HFFc6 (cell line): ENCODE measurements around the gene ACTN2. TPM values are rescaled to one million over a fixed set of nuclear protein-coding genes. Genes with fewer than 3 reads are reported as not detected.

Experiments
- DNase-seq: peaks from one replicate; pipeline ENCODE4 v3.0.0-alpha.2; 2018
- H3K27ac Mint-ChIP-seq: 2 replicates; pipeline ENCODE4 v1.8.0; 2020; ENCODE audit warnings: mild to moderate bottlenecking, mixed read lengths
- H3K27me3 Mint-ChIP-seq: 2 replicates; pipeline ENCODE4 v1.8.0; 2021; ENCODE audit warnings: mild to moderate bottlenecking, moderate library complexity, mixed read lengths; ENCODE audit not compliant: insufficient read depth
- H3K36me3 Mint-ChIP-seq: 2 replicates; pipeline ENCODE4 v1.8.0; 2021; ENCODE audit warnings: low read depth, mixed read lengths
- H3K4me1 Mint-ChIP-seq: 2 replicates; pipeline ENCODE4 v1.8.0; 2020; ENCODE audit warnings: low read depth, mixed read lengths
- H3K4me3 Mint-ChIP-seq: 2 replicates; pipeline ENCODE4 v1.8.0; 2020; ENCODE audit warnings: mild to moderate bottlenecking, moderate library complexity, mixed read lengths
- H3K9me3 Mint-ChIP-seq: 2 replicates; pipeline ENCODE4 v1.8.0; 2020; ENCODE audit warnings: mild to moderate bottlenecking, mixed read lengths
- CTCF ChIP-seq: fragments of 200-600 bp; sonication (generic); IDR thresholded peaks from 2 replicates; pipeline ENCODE4 v1.5.0; 2021; ENCODE audit warnings: antibody characterized with exemption, mild to moderate bottlenecking
- total RNA-seq, 6 experiments: library from RNA; stranded (reverse); fragmentation: NEBNext Ultra II Directional; extraction: Animal tissue kit (Norgen Biotek cat#: 25700); gene quantifications; 2 replicates in 1 of 6; 3 replicates in 5 of 6; pipeline ENCODE4 v1.2.3, GENCODE V29; 2021

The ACTN2 gene
- total RNA-seq, 6 experiments from 2014 or later = not detected

- H3K27me3 Mint-ChIP-seq = no peaks in the 10 kb centered on the region; the same call in 1 of the 2 replicates
- no peak for DNase-seq
- H3K4me1 Mint-ChIP-seq = 0 out of 2 replicates have a peak, but pooled peaks cover 5% of the 10 kb centered on the region
- peaks cover 16% of the 10 kb centered on the region for H3K9me3 Mint-ChIP-seq
- H3K27ac Mint-ChIP-seq = no peak overlapping the region
- H3K4me3 Mint-ChIP-seq = no peak overlapping the region
- TF ChIP-seq CTCF = no peak
- peaks cover 7% of the 10 kb centered on the region for H3K36me3 Mint-ChIP-seq
These were observed 489 bp downstream of the ACTN2 start for GRCh38 chr1:236686815-236687160.

GRCh38 chr1:236687273-236687672 lies 974 bp downstream of the ACTN2 start:
- Mint-ChIP-seq H3K27me3 (no peaks in the 10 kb centered on the region; the same call in 1 of the 2 replicates), H3K27ac (no peak overlapping the region), H3K9me3 (peaks cover 21% of the 10 kb centered on the region), H3K4me1 (0 out of 2 replicates have a peak, but pooled peaks cover 5% of the 10 kb centered on the region), H3K4me3 (no peak overlapping the region), H3K36me3 (peaks cover 7% of the 10 kb centered on the region)
- TF ChIP-seq CTCF = no peak
- DNase-seq = no peak

- no peak overlapping the region for H3K4me3 Mint-ChIP-seq
- no peak for TF ChIP-seq CTCF
- no peak for DNase-seq
- peaks cover 7% of the 10 kb centered on the region for H3K36me3 Mint-ChIP-seq
- H3K9me3 Mint-ChIP-seq = peaks cover 28% of the 10 kb centered on the region
- 0 out of 2 replicates have a peak, but pooled peaks cover 5% of the 10 kb centered on the region for H3K4me1 Mint-ChIP-seq
- H3K27ac Mint-ChIP-seq = no peak overlapping the region
- no peaks in the 10 kb centered on the region for H3K27me3 Mint-ChIP-seq
These were observed 2.4 kb downstream of the ACTN2 start for GRCh38 chr1:236688705-236689104.

- no peaks in the 10 kb centered on the region for H3K27me3 Mint-ChIP-seq
- TF ChIP-seq CTCF = no peak
These were observed 3.6 kb downstream of the ACTN2 start for GRCh38 chr1:236689713-236690569.

GRCh38 chr1:236691348-236691747 lies 5.0 kb downstream of the ACTN2 start:
- H3K36me3 Mint-ChIP-seq = no peaks in the 10 kb centered on the region

More at GRCh38 chr1:236689713-236690569, 3.6 kb downstream of the ACTN2 start:
- Mint-ChIP-seq H3K4me3 (no peak overlapping the region), H3K9me3 (peaks cover 33% of the 10 kb centered on the region), H3K27ac (no peak overlapping the region), H3K36me3 (peaks cover 7% of the 10 kb centered on the region), H3K4me1 (0 out of 2 replicates have a peak, but pooled peaks cover 5% of the 10 kb centered on the region)
- DNase-seq = no peak

More at GRCh38 chr1:236691348-236691747, 5.0 kb downstream of the ACTN2 start:
- Mint-ChIP-seq H3K27me3 (no peaks in the 10 kb centered on the region), H3K4me1 (no peaks in the 10 kb centered on the region), H3K27ac (no peak overlapping the region), H3K9me3 (peaks cover 29% of the 10 kb centered on the region), H3K4me3 (no peak overlapping the region)
- no peak for TF ChIP-seq CTCF
- DNase-seq = no peak
